SH-SY5Y (cell line): ENCODE results near the gene ADGRE2.

ENCODE experiments used
- GATA2 ChIP-seq: IDR thresholded peaks from 2 replicates; pipeline ENCODE4 v1.6.1; 2011; ENCODE audit warnings: mild to moderate bottlenecking, low read depth, low read length
- GATA3 ChIP-seq: IDR thresholded peaks from 2 replicates; pipeline ENCODE4 v1.6.1; 2011; ENCODE audit warnings: low read depth, mild to moderate bottlenecking, low read length, moderate library complexity

ADGRE2 gene

DNA sequence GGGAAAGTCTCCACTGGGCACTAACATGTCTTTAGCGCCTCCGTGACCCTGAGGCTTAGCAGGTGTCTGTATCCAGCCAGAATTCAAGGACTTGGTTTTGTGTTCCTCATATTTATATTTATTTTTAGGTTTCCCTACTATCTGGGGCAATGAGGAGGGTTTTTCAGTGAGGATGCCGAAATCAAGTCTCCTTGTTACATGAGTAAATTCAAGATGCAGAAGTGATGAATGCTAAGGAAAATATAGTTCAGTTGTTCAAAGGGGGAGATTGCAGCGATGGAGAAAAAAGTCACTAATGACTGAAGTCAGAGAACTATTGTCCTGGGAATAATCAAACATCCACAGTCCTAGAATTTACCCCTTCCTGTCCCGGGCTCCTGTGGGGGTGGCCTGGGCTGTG, 791 bp upstream of the ADGRE2 start:
- TF ChIP-seq GATA3: no peak
- TF ChIP-seq GATA2: no peak

DNA sequence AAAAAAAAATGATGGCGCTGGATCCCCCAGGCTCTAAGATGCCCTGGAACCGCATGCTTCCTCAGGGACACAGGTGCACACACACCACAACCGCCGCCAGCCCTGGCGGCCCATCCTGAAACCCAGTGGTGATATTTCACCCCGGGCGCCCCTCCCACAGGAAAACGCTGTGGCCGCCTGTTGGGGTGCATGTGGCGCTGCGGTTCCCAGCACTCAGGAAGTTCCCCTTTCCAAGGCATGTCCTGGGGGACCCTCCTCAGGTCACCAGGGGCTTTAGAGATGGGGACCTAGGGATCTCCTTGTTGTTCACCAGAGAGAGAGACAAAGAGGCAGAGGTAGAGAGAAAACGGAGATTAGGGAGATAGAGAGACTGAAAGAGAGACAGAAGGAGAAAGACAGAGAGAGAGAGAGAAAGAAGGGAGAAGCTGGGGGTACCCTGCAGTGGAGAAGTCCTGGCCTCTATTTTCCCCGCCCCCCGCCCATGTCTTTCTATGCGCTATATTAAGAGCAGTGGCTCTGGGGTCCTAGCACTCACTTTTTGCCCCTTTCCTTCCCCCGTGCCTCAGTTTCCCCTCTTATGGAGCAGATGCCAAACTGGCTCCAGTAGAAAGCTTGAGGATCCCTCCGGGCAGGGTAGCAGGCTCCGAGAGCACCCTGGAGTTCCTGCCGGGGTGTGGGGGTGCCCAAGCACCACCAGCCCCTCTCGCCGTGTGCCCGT, 2.3 kb downstream of the ADGRE2 start:
- TF ChIP-seq GATA2 (no peak), GATA3 (no peak)

DNA sequence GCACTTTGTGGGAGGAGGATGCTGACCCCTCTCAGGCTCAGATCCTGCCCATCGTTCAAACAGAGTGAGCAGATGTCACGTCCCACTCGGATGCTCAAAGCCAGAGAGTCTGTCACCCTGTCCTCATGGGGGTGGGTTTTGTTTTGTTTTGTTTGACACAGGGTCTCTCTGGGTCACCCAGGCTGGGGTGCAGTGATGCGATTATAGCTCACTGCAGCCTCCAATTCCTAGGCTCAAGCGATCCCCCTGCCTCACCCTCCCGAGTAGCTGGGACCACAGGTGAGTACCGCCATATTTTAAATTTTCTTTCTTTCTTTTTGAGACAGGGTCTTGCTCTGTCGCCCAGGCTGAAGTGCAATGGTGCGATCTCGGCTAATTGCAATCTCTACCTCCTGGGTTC, 4.0 kb downstream of the ADGRE2 start:
- no peak for TF ChIP-seq GATA3
- no peak for TF ChIP-seq GATA2

DNA sequence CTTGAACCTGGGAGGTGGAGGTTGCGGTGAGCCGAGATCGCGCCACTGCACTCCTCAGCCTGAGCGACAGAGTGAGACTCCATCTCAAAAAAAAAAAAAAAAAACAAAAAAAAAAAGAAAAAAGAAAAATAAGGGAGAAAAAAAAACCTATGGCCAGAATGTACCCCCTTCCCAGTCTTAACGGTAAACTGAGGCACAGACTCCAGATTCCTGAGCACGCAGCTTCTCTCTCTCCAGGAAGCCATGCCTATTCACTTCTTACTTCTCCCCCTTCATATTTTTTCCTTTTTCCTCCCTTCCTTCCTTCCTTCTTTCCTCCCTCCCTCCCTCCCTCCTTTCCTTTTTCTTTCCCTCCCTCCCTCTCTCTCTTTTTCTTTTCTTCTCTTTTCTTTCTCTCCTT, 5.4 kb downstream of the ADGRE2 start:
- TF ChIP-seq GATA2 (no peak), GATA3 (no peak)

DNA sequence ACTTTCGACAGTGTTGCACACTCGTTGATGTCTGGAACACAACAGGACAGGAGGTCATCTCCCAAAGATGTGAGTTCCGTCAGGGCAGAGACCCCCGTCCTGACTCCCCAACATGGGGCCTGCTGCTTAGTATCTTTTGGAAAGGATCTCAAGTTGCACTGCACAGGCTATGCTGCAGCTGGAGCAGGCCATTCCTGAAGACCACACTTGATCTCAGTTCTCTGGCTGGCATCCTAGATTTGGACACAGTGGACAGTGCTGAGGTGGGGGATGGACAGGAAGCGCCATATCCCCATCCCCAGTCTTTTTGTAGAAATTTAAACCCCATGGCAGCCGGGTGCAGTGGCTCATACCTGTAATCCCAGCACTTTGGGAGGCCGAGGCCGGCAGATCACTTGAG, 5.9 kb downstream of the ADGRE2 start:
- TF ChIP-seq GATA2 (no peak), GATA3 (no peak)

DNA sequence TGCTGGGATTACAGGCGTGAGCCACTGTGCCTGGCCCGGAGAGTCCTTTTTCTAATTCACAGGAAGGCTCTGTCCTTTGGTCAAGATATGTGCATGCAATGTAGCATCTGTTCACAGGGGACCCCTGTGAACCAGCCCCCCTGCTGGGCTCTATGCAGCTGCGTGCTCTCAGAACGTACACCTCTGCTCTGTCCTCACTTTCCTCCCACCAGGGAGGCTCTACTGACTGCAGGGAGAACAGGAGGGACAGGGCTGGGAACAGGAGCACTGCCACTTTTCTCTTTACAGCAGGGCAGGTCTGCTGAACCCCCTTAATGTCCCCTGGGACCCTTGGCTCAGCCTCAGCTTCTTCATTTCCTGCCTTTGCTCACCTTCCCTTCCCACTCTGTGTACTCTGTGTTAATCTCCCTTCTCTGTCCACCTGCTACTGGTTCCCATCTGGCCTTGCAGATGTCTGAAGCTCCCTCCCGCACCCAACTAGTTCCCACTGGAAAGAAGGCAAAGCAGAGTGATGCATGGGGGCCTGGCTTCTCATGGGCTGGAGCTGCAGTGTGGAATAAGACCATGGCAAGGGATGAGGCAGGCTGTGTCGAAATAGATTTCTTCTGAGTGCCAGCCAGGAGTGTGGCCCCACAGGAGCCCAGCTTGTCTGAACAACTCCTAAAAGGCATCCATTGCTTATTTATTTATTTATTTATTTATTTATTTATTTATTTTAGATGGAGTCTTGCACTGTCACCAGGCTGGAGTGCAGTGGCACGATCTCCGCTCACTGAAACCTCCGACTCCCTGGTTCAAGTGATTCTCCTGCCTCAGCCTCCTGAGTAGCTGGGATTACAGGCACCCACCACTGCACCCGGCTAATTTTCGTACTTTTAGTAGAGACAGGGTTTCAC, 7.2 kb downstream of the ADGRE2 start:
- TF ChIP-seq GATA2 (no peak), GATA3 (no peak)

DNA sequence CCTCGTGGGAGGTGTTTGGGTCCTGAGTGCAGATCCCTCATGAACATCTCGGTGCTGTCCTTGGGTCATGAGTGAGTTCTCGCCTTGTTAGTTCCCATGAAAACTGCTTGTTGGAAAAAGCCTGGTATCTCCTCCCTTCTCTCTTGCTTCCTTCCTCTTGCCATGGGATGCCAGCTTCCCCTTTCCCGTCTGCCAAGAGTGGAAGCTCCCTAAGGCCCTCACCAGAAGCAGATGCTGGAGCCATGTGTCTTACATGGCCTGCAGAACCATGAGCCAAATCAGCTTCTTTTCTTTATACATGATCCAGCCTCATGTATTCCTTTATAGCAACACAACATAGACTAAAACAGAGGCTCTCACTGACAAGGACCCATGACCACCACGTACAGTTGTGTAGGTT, 8.2 kb downstream of the ADGRE2 start:
- TF ChIP-seq GATA3: no peak
- TF ChIP-seq GATA2: no peak

DNA sequence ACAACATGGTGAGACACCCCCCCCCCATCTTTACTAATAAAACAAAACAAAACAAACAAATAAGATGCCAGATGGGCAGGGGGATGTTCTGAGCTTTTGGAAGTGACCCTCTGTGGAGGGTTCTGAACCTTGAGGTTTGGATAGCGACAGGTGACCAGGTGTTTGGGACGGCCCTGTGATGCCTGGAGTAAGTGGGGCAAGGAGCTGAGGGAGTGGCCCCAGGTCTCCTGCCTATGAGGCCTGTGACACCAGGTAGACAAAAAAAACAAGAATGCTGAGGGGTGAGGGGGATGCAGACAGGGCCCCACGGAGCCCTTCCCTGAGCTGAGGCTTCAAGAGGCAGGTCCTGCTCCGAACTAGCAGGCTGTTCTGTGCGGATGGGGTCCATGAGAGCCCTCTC, 9.2 kb downstream of the ADGRE2 start:
- no peak for TF ChIP-seq GATA2
- TF ChIP-seq GATA3: no peak

DNA sequence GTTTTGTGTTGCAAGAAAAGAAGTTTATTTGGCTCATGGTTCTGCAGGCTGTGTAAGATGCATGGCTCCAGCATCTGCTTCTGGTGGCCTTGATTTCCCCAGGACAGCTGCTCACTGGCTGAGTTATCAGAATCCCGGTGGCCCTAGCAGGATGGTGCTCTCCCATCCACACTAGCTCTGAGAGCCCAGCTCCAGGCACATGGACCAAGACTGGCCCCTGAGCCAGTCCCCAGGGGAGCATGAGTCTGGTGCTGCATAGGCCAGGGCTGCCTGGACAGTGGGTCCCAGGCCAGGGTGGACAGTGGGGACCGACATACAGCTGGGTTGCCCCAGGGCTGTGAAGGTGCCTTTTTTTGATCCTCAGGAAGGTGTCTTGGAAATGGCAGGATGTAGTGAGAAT, 10.4 kb downstream of the ADGRE2 start:
- TF ChIP-seq GATA2 (no peak), GATA3 (no peak)

DNA sequence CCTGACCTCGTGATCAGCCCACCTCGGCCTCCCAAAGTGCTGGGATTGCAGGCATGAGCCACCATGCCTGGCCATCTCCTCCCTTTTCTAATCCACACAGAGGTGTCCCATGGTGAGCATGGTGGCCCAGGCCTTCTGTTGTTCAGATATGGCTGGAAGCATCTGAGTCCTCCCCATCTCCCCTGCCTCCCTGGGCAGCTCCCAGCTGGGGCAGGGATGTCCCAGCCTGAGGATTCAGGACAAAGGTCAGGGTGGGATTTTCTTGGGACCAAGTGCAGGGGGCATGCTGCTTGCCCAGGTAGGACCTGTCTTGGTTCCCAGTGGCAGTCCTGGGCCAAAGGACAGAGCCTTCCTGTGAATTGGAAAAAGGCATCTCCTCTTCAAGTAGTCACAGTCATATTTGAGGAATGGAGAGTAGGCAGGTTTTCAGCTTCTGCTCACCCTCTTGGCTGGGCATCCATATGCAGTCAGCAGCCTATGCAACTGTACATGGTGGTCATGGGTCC, 10.8 kb downstream of the ADGRE2 start:
- no peak for TF ChIP-seq GATA3
- TF ChIP-seq GATA2: no peak

DNA sequence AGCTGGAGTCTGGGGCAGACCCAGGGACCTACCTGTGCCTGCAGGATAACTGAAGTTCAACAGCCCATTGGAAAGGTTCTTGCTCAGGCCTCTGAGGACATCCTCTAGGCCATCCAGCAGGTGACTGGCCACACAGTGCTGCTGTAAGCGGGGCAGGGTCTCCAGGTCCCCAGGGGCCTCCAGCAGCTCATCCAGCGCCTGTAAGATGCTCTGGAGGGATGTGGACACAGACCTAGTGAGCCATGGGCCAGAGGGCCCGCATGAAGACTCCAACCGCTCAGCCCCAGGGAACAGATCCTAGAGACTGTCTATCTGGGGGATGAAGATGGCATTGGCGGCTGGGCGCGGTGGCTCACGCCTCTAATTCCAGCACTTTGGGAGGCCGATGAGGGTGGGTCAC, 14.0 kb downstream of the ADGRE2 start:
- TF ChIP-seq GATA3: no peak

DNA sequence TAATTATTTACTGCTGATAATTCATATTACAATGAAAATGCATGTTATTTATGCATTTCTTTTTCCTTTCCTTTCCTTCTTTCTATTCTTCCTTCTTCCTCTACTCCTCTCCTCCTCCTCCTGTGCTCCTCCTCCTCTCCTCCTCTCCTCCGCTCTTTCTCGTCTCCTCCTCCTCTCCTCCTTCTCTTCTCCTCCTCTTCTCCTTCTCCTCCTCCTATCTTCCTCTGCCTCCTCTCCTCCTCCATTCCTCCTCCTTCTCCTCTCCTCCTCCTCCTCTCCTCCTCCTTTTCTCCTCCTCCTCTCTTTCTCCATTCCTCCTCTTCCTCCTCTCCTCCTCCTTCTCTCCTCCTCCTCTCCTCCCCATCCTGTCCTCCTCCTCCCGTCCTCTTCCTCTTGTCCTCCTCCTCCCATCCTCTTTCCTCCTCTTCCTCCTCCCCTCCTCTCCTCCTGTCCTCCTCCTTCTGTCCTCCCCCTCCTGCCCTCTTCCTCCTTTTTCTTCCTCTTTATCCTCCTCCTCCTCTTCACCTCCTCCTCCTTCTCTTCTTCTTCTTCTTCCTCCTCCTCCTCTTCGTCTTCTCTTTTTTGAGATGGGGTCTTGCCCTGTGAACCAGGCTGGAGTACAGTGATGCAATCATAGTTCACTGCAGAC, 14.7 kb downstream of the ADGRE2 start:
- no peak for TF ChIP-seq GATA3
- TF ChIP-seq GATA2: no peak

DNA sequence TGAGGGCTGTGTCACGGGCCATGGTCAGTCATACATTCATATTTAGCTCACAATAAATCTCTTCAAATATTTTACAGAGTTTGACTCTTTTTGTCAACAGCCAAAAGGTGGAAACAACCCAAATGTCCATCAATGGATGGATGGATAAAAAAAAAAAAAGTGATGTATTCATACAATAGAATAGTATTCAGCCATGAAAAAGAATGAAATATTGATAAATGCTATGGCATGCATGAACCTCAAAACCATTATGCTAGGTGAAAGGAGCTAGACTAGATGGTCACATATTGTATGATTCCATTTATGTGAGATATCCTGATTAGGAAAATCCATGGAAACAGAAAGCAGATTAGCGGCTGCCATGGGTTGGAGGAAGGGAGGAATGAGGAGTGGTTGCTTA, 16.2 kb downstream of the ADGRE2 start:
- TF ChIP-seq GATA2: no peak
- no peak for TF ChIP-seq GATA3

DNA sequence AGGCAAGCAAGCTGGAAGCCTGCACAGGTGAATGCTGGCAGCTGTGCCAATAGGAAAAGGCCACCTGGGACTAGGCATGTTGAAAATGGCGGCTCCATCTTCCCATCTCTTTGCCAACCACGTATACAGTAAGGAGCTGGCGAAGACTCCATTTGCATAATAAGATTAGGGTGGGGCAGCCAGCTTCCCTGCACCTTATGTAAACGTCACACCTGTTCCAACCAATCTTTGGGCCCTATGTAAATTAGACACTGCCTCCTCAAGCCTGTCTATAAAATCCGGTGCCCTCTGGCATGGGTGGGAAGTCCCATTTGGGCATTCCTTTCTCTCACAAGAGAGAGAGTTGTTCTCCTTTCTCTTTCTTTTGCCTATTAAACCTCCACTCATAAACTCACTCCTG, 16.8 kb downstream of the ADGRE2 start:
- no peak for TF ChIP-seq GATA3
- TF ChIP-seq GATA2: no peak

DNA sequence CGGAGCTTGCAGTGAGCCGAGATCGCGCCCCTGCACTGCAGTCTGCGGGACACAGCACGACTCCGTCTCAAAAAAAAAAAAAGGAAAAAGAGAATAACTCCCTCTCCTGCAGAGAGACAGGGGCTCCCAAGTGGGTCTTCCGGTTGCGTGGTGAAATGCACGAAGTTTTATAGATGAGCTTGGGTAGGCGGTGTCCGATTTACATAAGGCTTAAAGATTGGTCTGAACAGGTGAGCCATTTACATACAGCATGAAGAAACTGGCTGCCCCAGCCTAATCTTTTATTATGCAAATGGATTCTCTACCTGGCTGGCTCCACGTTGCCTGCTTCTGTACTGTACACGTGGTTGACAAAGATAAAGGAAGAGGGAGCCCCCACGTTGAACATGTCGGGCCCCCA, 19.5 kb downstream of the ADGRE2 start:
- TF ChIP-seq GATA3 (no peak), GATA2 (no peak)

DNA sequence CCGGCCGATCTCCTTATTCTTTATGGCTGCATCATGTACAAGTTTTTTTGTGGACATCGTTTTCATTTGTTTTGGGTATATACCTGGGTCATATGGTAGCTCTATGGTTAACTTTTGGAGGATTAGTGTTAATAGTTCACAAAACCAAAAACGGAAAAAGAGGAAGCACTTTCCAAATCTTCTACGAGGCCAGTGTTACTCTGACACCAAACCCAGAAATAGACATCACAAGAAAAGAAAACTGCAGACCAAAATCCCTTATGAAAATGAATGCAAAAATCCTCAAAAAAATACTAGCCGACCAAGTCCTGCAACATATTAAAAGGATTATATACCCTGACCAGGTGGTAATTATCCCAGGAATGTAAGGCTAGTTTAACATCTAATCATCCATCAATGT, 29.8 kb downstream of the ADGRE2 start:
- TF ChIP-seq GATA3: no peak

DNA sequence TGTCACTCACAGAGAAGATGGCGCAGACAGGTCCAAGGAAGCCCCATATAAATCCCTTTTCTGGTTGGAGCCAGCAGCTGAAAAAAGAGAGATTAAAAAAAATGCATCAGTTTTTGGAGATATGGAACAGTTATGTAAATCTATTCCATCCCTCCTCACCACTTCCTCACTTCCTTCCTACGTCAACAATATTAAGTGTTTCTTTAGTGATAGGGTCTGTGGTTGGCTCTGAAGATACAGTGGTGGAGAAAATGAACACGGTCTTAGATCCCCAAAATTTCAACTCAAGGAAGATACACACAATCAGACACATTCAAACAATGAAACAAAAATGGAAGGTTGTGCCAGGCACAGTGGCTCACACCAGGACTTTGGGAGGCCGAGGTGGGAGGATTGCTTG, 31.5 kb downstream of the ADGRE2 start:
- TF ChIP-seq GATA2: no peak
- no peak for TF ChIP-seq GATA3
